HG03135 (cell line): Measurements from ENCODE around the gene DMAC2L.
"Not testable (repeated sequence)": the region's sequence is repeated elsewhere in the genome, so short reads cannot be mapped to it uniquely, and the experiment has no call there.

Experiments
- ATAC-seq: cut with Tn5 transposase; IDR thresholded peaks from one replicate; pipeline ENCODE4 v1.9.1; 2021; ENCODE audit warnings: mild to moderate bottlenecking, moderate library complexity; ENCODE audit not compliant: unreplicated experiment

DMAC2L gene

DNA sequence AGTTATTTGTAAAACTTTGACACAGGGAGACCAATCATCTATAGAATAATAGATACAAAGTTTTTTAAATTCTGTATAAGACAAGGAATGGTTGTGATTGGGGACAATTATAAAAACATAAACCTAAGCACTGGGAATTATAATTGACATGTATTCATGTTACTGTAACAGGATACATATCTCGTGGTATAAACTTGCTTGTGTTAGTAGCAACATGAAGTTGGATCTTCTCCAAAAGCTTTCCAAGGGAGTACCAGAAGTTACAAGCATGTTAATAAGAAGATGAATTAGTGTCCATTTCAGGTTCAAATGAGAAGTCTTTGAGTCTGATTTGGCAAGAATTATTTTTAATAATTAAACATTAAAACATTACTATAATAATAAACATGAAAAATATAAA lies 42.4 kb downstream of the DMAC2L start:
- no peak for ATAC-seq

DNA sequence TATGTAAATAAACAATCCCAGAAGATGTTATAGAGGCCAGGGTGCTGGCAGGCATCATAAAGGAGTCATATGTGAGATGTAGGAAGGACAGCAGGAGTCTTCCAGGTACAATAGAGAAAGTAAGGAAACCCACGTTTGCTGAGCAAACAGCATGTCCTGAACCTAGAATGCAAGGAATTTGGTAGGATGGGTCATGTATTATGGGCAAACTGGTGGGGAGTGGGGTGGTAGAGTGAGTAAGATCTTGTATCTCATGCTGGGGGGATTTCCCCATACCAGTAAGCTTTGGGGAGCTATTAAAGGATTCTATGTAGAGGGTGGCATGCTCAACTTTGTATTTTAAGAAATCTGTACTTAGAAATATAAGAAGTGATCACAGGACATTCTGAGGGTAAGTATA lies 43.6 kb downstream of the DMAC2L start:
- ATAC-seq = no peak

GRCh38 chr14:50356283-50356682 lies 44.2 kb downstream of the DMAC2L start:
- ATAC-seq = not testable (repeated sequence)

DNA sequence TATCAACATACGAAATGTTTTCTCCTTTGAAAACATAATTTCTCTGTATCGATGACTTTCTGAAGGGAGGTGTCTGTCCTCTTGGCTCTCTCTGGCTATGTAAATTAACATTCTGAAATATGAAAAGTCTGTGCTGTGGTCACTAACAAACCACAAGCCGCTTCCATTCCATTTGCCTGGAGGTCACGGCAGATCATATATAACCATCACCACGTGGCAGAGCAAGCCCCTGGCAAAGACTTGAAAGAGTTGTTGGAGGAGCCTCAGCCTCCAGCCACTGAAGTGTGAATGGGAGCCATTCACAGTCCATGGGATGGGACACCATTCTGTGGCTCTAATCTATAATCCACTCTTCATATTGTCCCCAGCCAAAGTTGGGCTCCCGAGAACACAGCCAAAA lies 45.0 kb downstream of the DMAC2L start:
- no peak for ATAC-seq

DNA sequence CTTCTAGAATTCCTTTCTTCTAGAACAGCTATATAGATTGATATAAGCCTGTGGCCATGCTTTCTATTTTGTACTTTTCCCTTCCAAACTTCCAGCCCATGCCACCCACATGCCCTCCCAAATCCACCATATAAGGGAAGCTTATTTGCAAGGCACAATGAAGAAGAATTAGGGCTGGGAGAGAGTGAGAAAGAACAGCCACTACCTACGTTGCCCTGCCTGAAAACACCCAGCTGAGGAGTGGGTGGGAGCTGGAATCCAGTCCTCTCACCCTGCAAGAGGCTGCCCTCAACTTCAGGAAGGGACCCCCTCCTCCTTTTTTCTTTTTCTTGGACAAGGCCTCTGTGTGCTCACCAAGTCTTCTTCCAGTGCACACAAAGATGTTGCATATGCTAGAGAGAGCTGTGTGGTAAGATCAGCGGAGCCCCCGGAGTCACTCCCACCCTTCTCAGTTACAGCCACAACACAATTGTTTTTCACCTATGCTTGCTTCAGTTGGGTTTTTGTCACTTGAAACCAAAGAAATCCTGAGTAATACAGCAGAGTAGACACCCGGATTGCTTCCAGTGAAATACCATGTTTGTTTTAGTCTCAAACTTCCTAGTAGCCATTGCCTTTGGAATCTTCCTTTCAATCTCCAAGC lies 45.8 kb downstream of the DMAC2L start:
- ATAC-seq = no peak

- ATAC-seq = no peak
Observed at GRCh38 chr14:50359631-50360030, 47.5 kb downstream of the DMAC2L start.

GRCh38 chr14:50360093-50360492 lies 48.0 kb downstream of the DMAC2L start:
- ATAC-seq = no peak

DNA sequence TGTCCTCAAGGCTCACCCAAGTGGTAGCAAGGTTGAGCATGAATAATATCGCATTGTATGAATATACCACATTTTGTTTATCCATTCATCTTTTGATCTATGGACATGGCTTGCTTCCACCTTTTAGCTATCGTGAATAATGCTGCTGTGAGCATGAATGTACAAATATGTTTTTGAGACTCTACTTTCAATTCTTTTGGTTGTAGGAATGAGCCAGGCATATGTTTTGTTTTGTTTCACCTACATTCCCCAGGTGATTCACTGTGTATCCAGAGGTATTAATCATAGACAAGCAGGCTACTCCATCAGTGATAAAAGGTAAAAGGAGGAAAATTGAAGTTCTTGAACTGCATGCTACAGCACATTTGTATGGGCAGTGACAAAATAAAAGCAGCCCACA lies 48.7 kb downstream of the DMAC2L start:
- ATAC-seq = no peak

GRCh38 chr14:50361473-50362403 lies 49.6 kb downstream of the DMAC2L start:
- ATAC-seq = not testable (repeated sequence)

DNA sequence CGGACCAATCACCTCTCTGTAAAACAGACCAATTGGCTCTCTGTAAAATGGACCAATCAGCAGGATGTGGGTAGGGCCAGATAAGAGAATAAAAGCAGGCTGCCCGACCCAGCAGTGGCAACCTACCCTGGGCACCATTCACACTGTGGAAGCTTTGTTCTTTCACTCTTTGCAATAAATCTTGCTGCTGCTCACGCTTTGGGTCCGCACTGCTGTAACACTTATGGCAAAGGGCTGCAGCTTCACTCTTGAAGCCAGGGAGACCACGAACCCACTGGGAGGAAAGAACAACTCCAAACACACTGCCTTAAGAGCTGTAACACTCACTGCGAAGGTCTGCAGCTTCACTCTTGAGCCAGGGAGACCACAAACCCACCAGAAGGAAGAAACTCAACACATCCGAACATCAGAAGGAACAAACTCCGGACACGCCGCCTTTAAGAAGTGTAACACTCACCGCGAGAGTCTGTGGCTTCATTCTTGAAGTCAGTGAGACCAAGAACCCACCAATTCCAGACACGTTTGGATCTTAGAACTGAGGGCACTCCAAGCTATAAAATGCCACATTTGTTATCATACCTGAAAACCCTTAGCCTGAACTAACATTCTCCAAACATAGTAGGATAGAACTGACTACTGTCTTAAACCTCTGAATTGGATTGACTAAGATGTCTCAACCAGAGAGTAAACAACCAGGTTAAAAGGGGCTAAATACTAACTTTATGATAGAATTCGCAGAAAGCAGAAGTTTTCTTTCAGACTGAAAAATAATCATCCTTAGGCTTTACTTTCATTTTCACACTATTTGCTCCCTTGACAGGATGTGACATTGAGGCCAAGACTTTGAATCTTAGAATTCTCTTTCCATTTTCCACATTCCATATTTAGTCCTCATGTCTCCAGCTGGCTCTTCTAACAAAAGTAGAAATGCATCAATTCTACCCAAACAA lies 50.9 kb downstream of the DMAC2L start:
- ATAC-seq = peak; percentile 29

DNA sequence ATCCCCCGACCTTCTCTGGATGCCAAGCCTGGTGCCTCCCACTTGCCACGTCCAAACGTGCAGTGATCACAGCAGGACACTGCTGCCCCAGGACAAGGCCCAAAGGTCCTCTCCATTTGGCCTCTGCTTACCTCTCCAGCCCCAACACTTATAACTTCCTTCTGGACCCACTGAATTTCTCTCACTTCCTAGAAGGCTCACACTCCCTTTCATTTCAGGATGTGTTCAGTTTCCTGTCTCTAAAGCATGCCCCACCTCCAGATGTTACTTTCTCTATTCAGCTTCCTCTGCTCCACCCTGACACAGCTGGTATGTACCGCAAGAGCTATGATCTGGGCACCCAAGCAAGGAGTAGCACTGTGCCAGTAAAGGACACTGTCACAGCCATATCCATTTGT lies 51.6 kb downstream of the DMAC2L start:
- ATAC-seq = peak; percentile 93

GRCh38 chr14:50364792-50365191 lies 52.7 kb downstream of the DMAC2L start:
- ATAC-seq = no peak

DNA sequence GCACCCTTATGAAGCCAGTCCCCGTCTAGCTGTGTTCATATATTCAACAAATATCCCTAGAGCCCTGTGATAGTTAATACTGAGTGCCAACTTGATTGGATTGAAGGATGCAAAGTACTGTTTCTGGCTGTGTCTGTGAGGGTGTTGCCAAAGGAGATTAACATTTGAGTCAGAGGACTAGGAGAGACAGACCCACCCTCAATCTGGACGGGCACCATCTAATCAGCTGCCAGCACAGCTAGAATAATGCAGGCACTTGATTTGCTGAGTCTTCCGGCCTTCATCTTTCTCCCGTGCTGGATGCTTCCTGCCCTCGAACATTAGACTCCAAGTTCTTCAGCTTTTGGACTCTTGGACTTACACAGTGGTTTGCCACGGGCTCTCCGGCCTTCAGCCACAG lies 53.4 kb downstream of the DMAC2L start:
- not testable (repeated sequence) for ATAC-seq

DNA sequence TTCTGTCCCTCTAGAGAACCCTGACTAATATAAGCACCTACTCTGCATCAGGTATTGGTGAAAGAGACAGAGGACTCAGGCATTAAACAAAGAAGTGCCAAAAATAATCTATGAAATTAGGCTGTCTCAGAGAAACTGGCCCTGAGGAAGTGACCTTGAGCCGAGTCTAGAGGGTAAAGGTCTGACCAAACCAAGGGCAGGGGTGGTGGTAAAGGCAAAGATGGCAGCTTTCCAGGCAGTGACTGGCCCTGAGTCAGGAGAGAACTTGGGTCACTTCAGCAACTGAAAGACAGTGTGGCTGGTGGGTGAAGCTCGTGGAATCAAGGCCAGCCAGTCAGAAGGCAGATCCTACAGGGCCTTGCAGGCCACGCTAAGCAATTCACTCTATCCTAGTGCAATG lies 54.0 kb downstream of the DMAC2L start:
- ATAC-seq = no peak

GRCh38 chr14:50366589-50366988 lies 54.5 kb downstream of the DMAC2L start:
- no peak for ATAC-seq

- no peak for ATAC-seq
Observed at GRCh38 chr14:50371546-50371945, 59.4 kb downstream of the DMAC2L start.

DNA sequence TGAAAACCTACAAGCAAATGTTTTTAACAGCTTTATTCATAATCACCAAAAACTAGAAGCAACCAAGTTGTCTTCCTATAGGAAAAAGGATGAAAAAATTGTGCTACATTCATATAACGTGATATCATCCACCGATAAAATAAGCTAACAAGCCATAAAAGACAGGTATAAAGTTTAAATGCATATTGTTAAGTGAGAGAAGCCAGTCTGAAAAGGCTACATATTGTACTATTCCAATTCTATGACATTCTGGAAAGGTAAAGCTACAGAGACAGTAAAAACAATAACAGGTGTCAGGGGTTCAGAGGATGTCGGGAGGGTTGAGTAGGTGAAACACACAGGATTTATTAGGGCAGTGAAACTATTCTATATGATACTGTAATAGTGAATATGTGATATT lies 61.8 kb downstream of the DMAC2L start:
- ATAC-seq = no peak

DNA sequence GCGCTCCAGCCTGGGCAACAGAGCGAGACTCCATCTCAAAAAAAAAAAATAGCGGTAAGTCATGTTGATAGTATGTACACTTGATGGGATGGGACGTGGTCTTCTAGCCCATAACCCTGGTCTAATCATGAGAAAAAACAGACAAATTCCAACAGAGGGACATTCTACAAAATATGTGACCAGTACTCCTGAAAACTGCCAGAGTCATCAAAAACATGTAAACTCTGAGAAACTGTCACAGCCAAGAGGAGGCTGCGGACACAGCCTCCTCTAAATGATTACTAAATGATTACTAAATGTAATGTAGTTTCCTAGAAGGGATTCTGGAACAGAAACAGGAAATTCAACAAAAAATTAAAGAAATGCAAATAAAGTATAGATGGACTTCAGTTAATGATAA lies 63.6 kb downstream of the DMAC2L start:
- ATAC-seq = no peak
